ENCODE data around the gene HS6ST3.

GRCh38 chr13:96779691-96780090 lies 689.8 kb downstream of the HS6ST3 start:
- TF ChIP-seq CTCF (IDR thresholded peaks at IDR 0.05; ENCODE audit: borderline replicate concordance, extremely low read depth, low read length, poor library complexity, severe bottlenecking) (no peak), EZH2 (IDR thresholded peaks at IDR 0.05; ENCODE audit: borderline replicate concordance, low read depth, low read length, severe bottlenecking) (no peak)

Data from DND-41 (cell line).